ENCODE data around the gene LHB. TPM values are rescaled to one million over a fixed set of nuclear protein-coding genes. Genes with fewer than 3 reads are reported as not detected.
"Not testable (repeated sequence)": the region's sequence is repeated elsewhere in the genome, so short reads cannot be mapped to it uniquely, and the experiment has no call there.

LHB gene
- total RNA-seq, 1 experiment from 2014 or later, result 0.68 TPM

GRCh38 chr19:49029749-49030148, 12.9 kb upstream of the LHB start:
- CTCF ChIA-PET; BruUV-seq (replicated peaks); intact Hi-C loops (cut with micrococcal nuclease; ENCODE audit: unreplicated experiment); H3K27me3 Mint-ChIP-seq (ENCODE audit: insufficient read depth, unreplicated experiment); H3K27ac Mint-ChIP-seq (ENCODE audit: unreplicated experiment); H3K36me3 Mint-ChIP-seq (ENCODE audit: insufficient read depth, unreplicated experiment); H3K36me3 ChIP-seq (ENCODE audit: control insufficient read depth, insufficient read depth, low read length); H3K4me1 ChIP-seq; H3K9me3 ChIP-seq; H3K4me3 Mint-ChIP-seq (ENCODE audit: unreplicated experiment); POLR2A ChIA-PET; H3K4me3 ChIP-seq (ENCODE audit: low read depth, low read length); DNase-seq; H3K4me1 Mint-ChIP-seq (ENCODE audit: low read depth, unreplicated experiment); H3K27me3 ChIP-seq (replicated peaks; ENCODE audit: control insufficient read depth, insufficient read depth, low read length); H3K9me3 Mint-ChIP-seq (ENCODE audit: unreplicated experiment): not testable (repeated sequence)

DNA sequence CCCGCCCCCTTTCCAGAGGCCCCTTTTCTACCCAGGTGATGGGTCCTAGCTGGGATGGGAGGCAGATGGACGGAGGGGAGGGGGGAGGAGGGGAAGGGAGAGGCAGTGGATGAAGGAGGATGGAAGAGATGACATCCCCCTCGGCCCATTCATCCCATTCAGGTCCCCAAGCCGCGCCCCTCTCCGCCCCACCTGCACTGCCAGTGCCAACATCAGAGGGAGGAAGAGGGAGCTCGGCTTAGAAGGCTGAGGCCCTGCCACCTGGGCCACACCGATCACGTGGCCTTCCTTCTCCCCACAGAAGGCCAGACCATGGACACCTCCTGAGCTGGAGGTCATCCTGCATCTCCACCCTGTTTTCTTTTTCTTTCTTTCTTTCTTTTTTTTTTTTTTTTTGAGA, 11.8 kb upstream of the LHB start:
- H3K4me1 ChIP-seq; H3K4me3 ChIP-seq (ENCODE audit: low read depth, low read length); H3K4me1 Mint-ChIP-seq (ENCODE audit: low read depth, unreplicated experiment); H3K36me3 ChIP-seq (ENCODE audit: control insufficient read depth, insufficient read depth, low read length); H3K9me3 ChIP-seq; BruUV-seq (replicated peaks); intact Hi-C loops (cut with micrococcal nuclease; ENCODE audit: unreplicated experiment); H3K27me3 ChIP-seq (replicated peaks; ENCODE audit: control insufficient read depth, insufficient read depth, low read length); H3K36me3 Mint-ChIP-seq (ENCODE audit: insufficient read depth, unreplicated experiment); H3K27ac Mint-ChIP-seq (ENCODE audit: unreplicated experiment); H3K4me3 Mint-ChIP-seq (ENCODE audit: unreplicated experiment); H3K27me3 Mint-ChIP-seq (ENCODE audit: insufficient read depth, unreplicated experiment); H3K9me3 Mint-ChIP-seq (ENCODE audit: unreplicated experiment); DNase-seq; CTCF ChIA-PET: not testable (repeated sequence)
- POLR2A ChIA-PET, result interaction anchor here (0.6 kb wide), 1 partner anchor 658 kb away, joined by 3 read pairs; no protein-coding TSS in a partner anchor

DNA sequence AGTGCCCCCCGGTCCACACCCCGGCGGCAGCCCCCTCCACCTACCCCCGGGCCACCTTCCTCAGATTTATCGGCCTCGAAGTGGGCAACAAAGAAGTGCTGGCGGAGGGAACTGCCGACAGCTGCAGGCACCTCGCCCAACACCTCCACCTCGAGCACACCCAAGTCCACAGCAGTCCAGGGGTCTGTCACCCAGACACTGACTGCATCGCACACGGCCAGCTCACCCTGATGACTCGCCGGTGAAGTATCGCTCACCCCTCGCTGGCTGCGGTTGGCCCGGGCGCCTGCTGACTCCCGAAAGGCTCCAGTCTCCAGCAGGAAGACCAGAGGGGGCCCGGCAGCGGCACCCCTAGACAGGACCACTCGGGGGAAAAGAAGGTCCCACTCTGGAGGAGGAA, 8.7 kb upstream of the LHB start:
- H3K4me3 Mint-ChIP-seq (ENCODE audit: unreplicated experiment); intact Hi-C loops (cut with micrococcal nuclease; ENCODE audit: unreplicated experiment); H3K36me3 ChIP-seq (ENCODE audit: control insufficient read depth, insufficient read depth, low read length); DNase-seq; BruUV-seq (replicated peaks); POLR2A ChIA-PET; H3K9me3 ChIP-seq; H3K36me3 Mint-ChIP-seq (ENCODE audit: insufficient read depth, unreplicated experiment); H3K27ac Mint-ChIP-seq (ENCODE audit: unreplicated experiment); H3K9me3 Mint-ChIP-seq (ENCODE audit: unreplicated experiment); H3K4me3 ChIP-seq (ENCODE audit: low read depth, low read length); H3K27me3 ChIP-seq (replicated peaks; ENCODE audit: control insufficient read depth, insufficient read depth, low read length); H3K4me1 ChIP-seq; CTCF ChIA-PET; H3K27me3 Mint-ChIP-seq (ENCODE audit: insufficient read depth, unreplicated experiment): not testable (repeated sequence)
- peaks cover 10% of the 10 kb centered on the region for H3K4me1 Mint-ChIP-seq (ENCODE audit: low read depth, unreplicated experiment)

- CTCF ChIA-PET; BruUV-seq (replicated peaks): not testable (repeated sequence)
These were observed 8.2 kb upstream of the LHB start for GRCh38 chr19:49025088-49025487.

DNA sequence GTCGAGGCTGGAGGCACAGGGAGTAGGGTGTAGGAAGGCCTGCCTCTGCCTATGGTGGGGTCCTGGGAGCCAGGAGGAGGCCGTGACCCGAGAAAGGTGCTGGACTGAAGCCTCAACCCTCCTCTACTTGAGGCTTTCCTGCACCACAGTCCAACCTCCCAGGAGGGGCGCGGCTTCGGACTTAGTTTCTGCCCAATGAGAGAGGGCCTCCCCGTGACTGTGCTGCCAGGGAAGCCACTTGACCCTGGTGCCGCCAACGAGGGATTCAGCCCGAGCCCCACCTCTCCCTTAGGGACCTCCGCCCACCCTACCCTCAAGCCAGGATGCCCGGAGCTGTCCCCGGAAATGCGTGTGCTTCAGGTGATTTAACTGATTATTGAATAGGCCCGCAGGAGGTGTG, 7.3 kb upstream of the LHB start, which contains the start of gene CGB3:
TSS of gene CGB3 (minus strand) at position 101 of the 400 bp plus-strand sequence. CDS start 362 bp downstream, outside the sequence.
- H3K36me3 Mint-ChIP-seq (ENCODE audit: insufficient read depth, unreplicated experiment); H3K4me1 ChIP-seq; H3K27me3 ChIP-seq (replicated peaks; ENCODE audit: control insufficient read depth, insufficient read depth, low read length); H3K9me3 ChIP-seq; intact Hi-C loops (cut with micrococcal nuclease; ENCODE audit: unreplicated experiment); BruUV-seq (replicated peaks); DNase-seq; H3K4me3 ChIP-seq (ENCODE audit: low read depth, low read length); H3K27ac Mint-ChIP-seq (ENCODE audit: unreplicated experiment); H3K27me3 Mint-ChIP-seq (ENCODE audit: insufficient read depth, unreplicated experiment); POLR2A ChIA-PET; H3K4me3 Mint-ChIP-seq (ENCODE audit: unreplicated experiment); H3K36me3 ChIP-seq (ENCODE audit: control insufficient read depth, insufficient read depth, low read length); H3K9me3 Mint-ChIP-seq (ENCODE audit: unreplicated experiment): not testable (repeated sequence)
- CTCF ChIA-PET, result interaction anchor here (0.6 kb wide), 1 partner anchor 279 kb away, joined by 4 read pairs; no protein-coding TSS in a partner anchor
- peaks cover 16% of the 10 kb centered on the region for H3K4me1 Mint-ChIP-seq (ENCODE audit: low read depth, unreplicated experiment)

More at GRCh38 chr19:49025088-49025487, 8.2 kb upstream of the LHB start:
- H3K27me3 Mint-ChIP-seq (ENCODE audit: insufficient read depth, unreplicated experiment); POLR2A ChIA-PET; intact Hi-C loops (cut with micrococcal nuclease; ENCODE audit: unreplicated experiment); H3K27me3 ChIP-seq (replicated peaks; ENCODE audit: control insufficient read depth, insufficient read depth, low read length); H3K9me3 Mint-ChIP-seq (ENCODE audit: unreplicated experiment); H3K27ac Mint-ChIP-seq (ENCODE audit: unreplicated experiment); H3K4me1 ChIP-seq; H3K4me3 ChIP-seq (ENCODE audit: low read depth, low read length); H3K36me3 Mint-ChIP-seq (ENCODE audit: insufficient read depth, unreplicated experiment); H3K36me3 ChIP-seq (ENCODE audit: control insufficient read depth, insufficient read depth, low read length); H3K9me3 ChIP-seq; DNase-seq; H3K4me3 Mint-ChIP-seq (ENCODE audit: unreplicated experiment): not testable (repeated sequence)
- peaks cover 15% of the 10 kb centered on the region for H3K4me1 Mint-ChIP-seq (ENCODE audit: low read depth, unreplicated experiment)

Data from Caco-2 (cell line).